DOHH2 (cell line): ENCODE measurements around the gene AFF2.

Source experiments
- H3F3A ChIP-seq: fragments of 200-600 bp; sonication (generic), shearing (Covaris generic); 2 replicates; pipeline ENCODE4 v1.6.0; 2016; ENCODE audit warnings: antibody characterized with exemption, mild to moderate bottlenecking; ENCODE audit not compliant: control insufficient read depth, insufficient read depth
- H3K27ac ChIP-seq: fragments of 200-600 bp; sonication (generic); 2 replicates; pipeline ENCODE4 v1.5.1; 2014; ENCODE audit warnings: low read depth, mild to moderate bottlenecking, low read length, moderate library complexity
- H3K27me3 ChIP-seq: fragments of 200-600 bp; sonication (generic); 2 replicates; pipeline ENCODE4 v1.6.1; 2014; ENCODE audit warnings: mild to moderate bottlenecking, low read length, mixed read lengths; ENCODE audit not compliant: control insufficient read depth
- H3K36me3 ChIP-seq: fragments of 200-600 bp; sonication (generic); 2 replicates; pipeline ENCODE4 v1.6.1; 2014; ENCODE audit warnings: mild to moderate bottlenecking, low read length, moderate library complexity, mixed read lengths; ENCODE audit not compliant: control insufficient read depth
- H3K4me1 ChIP-seq: fragments of 200-600 bp; sonication (generic); 2 replicates; pipeline ENCODE4 v1.6.1; 2014; ENCODE audit warnings: mild to moderate bottlenecking, low read length, mixed read lengths; ENCODE audit not compliant: control insufficient read depth
- H3K4me2 ChIP-seq: fragments of 200-600 bp; sonication (generic); 2 replicates; pipeline ENCODE4 v1.6.0; 2014; ENCODE audit warnings: mild to moderate bottlenecking, low read length, moderate library complexity
- H3K4me3 ChIP-seq: fragments of 200-600 bp; sonication (generic); 2 replicates; pipeline ENCODE4 v1.5.1; 2014; ENCODE audit warnings: mild to moderate bottlenecking, low read length, mixed read lengths
- H3K79me2 ChIP-seq: fragments of 200-600 bp; sonication (generic); 2 replicates; pipeline ENCODE4 v1.6.1; 2014; ENCODE audit warnings: mild to moderate bottlenecking, low read length, mixed read lengths; ENCODE audit not compliant: control insufficient read depth
- H3K9me2 ChIP-seq: fragments of 200-600 bp; sonication (generic); replicated peaks from 2 replicates; pipeline ENCODE4 v1.6.1; 2014; ENCODE audit warnings: mild to moderate bottlenecking, low read length, mixed read lengths; ENCODE audit not compliant: control insufficient read depth
- H3K9me3 ChIP-seq: fragments of 200-600 bp; sonication (generic); 2 replicates; pipeline ENCODE4 v1.6.1; 2014; ENCODE audit warnings: antibody characterized with exemption, low read length, mixed read lengths; ENCODE audit not compliant: control insufficient read depth, insufficient read depth
- H4K20me1 ChIP-seq: fragments of 200-600 bp; sonication (generic); 2 replicates; pipeline ENCODE4 v1.6.0; 2014; ENCODE audit warnings: low read depth, mild to moderate bottlenecking, antibody characterized with exemption, low read length, moderate library complexity; ENCODE audit not compliant: control insufficient read depth, insufficient read depth
- EZH2phosphoT487 ChIP-seq: fragments of 200-600 bp; sonication (generic); IDR thresholded peaks from 2 replicates; pipeline ENCODE4 v1.6.1; 2017; ENCODE audit warnings: borderline replicate concordance, mild to moderate bottlenecking, antibody characterized with exemption, low read length, moderate library complexity, mixed read lengths
- TF ChIP-seq, protein P1 (sequence below): fragments of 200-600 bp; sonication (generic); IDR thresholded peaks from one replicate; pipeline ENCODE4 v1.5.1; 2014; ENCODE audit warnings: antibody characterized with exemption, mild to moderate bottlenecking, low read depth, low read length; ENCODE audit not compliant: poor library complexity, severe bottlenecking

Gene AFF2

DNA sequence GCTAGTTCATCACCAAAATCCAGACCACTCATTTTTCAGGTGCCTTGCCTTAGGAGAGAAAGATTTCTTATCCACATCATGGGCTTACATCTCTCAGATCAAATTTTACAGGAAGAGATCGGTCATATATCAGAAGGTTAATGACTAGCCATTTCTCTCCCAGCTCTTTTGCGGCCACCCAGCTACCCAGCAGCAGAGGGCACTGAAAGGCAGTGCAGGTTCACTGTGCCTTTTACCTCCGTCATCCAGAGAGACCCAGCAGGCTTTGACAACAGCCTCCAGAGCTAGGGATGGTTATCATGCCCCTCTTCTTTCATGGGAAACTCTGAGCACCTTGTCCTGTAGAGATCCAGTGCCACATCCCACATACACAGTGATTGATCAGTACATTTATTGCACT, 384.8 kb downstream of the AFF2 start:
- Histone ChIP-seq H3K4me1 (no peaks in the 10 kb centered on the region), H3K27me3 (no peaks in the 10 kb centered on the region), H4K20me1 (no peaks in the 10 kb centered on the region), H3K79me2 (no peaks in the 10 kb centered on the region), H3K4me2 (no peak overlapping the region), H3K36me3 (peaks cover 28% of the 10 kb centered on the region), H3K27ac (no peak overlapping the region), H3K4me3 (no peak overlapping the region), H3F3A (no peaks in the 10 kb centered on the region), H3K9me3 (no peaks in the 10 kb centered on the region), H3K9me2 (no peaks in the 10 kb centered on the region)
- no peak for TF ChIP-seq EZH2phosphoT487
- TF ChIP-seq, protein P1, sequence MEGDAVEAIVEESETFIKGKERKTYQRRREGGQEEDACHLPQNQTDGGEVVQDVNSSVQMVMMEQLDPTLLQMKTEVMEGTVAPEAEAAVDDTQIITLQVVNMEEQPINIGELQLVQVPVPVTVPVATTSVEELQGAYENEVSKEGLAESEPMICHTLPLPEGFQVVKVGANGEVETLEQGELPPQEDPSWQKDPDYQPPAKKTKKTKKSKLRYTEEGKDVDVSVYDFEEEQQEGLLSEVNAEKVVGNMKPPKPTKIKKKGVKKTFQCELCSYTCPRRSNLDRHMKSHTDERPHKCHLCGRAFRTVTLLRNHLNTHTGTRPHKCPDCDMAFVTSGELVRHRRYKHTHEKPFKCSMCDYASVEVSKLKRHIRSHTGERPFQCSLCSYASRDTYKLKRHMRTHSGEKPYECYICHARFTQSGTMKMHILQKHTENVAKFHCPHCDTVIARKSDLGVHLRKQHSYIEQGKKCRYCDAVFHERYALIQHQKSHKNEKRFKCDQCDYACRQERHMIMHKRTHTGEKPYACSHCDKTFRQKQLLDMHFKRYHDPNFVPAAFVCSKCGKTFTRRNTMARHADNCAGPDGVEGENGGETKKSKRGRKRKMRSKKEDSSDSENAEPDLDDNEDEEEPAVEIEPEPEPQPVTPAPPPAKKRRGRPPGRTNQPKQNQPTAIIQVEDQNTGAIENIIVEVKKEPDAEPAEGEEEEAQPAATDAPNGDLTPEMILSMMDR, result no peak

DNA sequence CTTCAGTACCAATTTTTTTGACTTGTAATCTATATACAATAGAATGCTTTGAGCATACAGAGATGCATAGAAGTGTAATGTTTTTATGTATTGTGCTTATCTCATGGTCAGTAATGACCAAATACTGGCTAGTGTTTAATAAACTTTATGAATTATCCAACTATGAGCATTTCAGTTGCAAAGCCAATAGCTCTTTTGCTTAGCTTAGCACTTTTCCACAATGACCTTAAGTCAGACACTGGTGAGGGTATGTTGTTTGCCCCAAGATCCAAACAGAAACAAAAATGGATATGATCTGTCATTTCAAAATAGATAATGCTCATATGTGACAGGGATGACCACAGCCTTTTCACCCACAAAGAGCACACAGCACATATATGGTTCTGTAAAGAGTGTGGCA, 393.0 kb downstream of the AFF2 start:
- peaks cover 2% of the 10 kb centered on the region; the same call in 1 of the 2 replicates for H3K36me3 ChIP-seq
- TF ChIP-seq, protein P1, result no peak
- TF ChIP-seq EZH2phosphoT487, result no peak

DNA sequence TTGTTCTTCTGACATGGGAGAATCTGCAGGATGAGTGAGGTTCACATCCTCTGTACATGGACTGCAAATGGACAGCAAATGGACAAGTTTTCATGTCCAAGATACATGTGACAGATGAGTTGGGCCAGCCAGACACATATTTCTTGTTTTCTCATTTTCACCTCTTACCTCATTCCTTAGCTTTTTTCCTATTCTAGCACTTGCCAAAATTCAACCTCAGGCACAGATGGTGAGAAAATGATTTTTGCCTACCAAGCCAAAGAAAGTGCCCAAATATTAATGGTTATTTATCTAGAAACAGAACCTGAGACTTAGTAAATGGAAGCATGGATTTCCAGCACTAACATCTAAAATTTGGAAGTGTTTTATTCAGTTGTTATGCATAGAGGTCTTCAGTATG, 402.2 kb downstream of the AFF2 start:
- Histone ChIP-seq H3K4me2 (no peak overlapping the region), H3K27me3 (no peaks in the 10 kb centered on the region), H3K9me2 (no peaks in the 10 kb centered on the region), H3F3A (no peaks in the 10 kb centered on the region), H3K4me1 (no peaks in the 10 kb centered on the region), H4K20me1 (no peaks in the 10 kb centered on the region), H3K36me3 (peaks cover 23% of the 10 kb centered on the region), H3K4me3 (no peak overlapping the region), H3K27ac (no peak overlapping the region), H3K9me3 (no peaks in the 10 kb centered on the region), H3K79me2 (no peaks in the 10 kb centered on the region)
- TF ChIP-seq, protein P1, result no peak
- TF ChIP-seq EZH2phosphoT487, result no peak

More for the DNA sequence above, 393.0 kb downstream of the AFF2 start:
- H4K20me1 ChIP-seq, result no peaks in the 10 kb centered on the region
- H3K27ac ChIP-seq, result no peak overlapping the region
- no peak overlapping the region for H3K4me3 ChIP-seq
- no peaks in the 10 kb centered on the region for H3F3A ChIP-seq
- H3K27me3 ChIP-seq, result no peaks in the 10 kb centered on the region
- no peaks in the 10 kb centered on the region for H3K4me1 ChIP-seq
- no peaks in the 10 kb centered on the region for H3K9me3 ChIP-seq
- no peak overlapping the region for H3K4me2 ChIP-seq
- H3K9me2 ChIP-seq, result no peaks in the 10 kb centered on the region
- H3K79me2 ChIP-seq, result no peaks in the 10 kb centered on the region

DNA sequence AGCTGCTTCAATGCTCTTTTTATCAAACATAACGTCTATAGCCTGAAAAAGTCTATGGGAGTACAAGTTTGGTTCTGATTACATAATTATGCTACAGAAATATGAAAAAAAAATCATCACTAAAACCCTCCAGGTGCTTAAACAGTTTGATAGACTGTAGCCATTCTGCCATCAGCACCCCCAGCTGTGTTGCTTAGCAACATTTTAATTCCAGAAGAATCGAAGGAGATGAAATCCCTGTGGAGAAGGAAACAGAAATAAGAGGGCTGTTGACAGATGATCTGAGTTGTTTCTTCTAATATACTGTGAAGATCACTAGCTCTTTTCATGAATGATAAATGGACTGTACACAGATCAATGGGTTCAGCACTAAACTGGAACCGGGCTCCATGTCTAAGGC, 402.8 kb downstream of the AFF2 start:
- no peaks in the 10 kb centered on the region for H3K4me1 ChIP-seq
- H3K4me2 ChIP-seq, result no peak overlapping the region
- H3K79me2 ChIP-seq, result no peaks in the 10 kb centered on the region
- no peaks in the 10 kb centered on the region for H3F3A ChIP-seq
- H3K4me3 ChIP-seq, result no peak overlapping the region
- no peak overlapping the region for H3K27ac ChIP-seq
- no peaks in the 10 kb centered on the region for H3K9me3 ChIP-seq
- TF ChIP-seq, protein P1, result no peak
- no peak for TF ChIP-seq EZH2phosphoT487
- no peaks in the 10 kb centered on the region for H3K9me2 ChIP-seq
- no peaks in the 10 kb centered on the region for H4K20me1 ChIP-seq
- H3K36me3 ChIP-seq, result peaks cover 23% of the 10 kb centered on the region
- no peaks in the 10 kb centered on the region for H3K27me3 ChIP-seq
